H1 (cell line): ENCODE results near the gene TOMM40L. TPM values are rescaled to one million over a fixed set of nuclear protein-coding genes. Genes with fewer than 3 reads are reported as not detected.
A peak's percentile ranks its signal among the peaks of the same experiment; 100 is the strongest.

Experiments
- CTCF ChIA-PET: fragments of 300-600 bp; sonication (Branson Sonifier 250); formaldehyde crosslinking; loops from one replicate; lab custom pipeline; 2021; ENCODE audit not compliant: partially characterized antibody; lab: Charles Lee
- POLR2A ChIA-PET: fragments of 300-600 bp; sonication (Branson Sonifier 250); formaldehyde crosslinking; loops from one replicate; lab custom pipeline; 2021; ENCODE audit warnings: inconsistent platforms; ENCODE audit not compliant: partially characterized antibody; lab: Charles Lee
- DNase-seq, 2 experiments: peaks; one replicate each; pipeline versions ENCODE4 v3.0.0 to v3.0.0-alpha.2; 2010 to 2022; ENCODE audit warnings: low spot score in 2 of 2, low read depth in 1 of 2, mixed read lengths in 1 of 2
- FAIRE-seq: peaks from 2 replicates; lab custom pipeline; 2011; peaks lifted over from hg19 to GRCh38; lab: Jason Lieb, UNC
- H2AFZ ChIP-seq: 2 replicates; pipeline ENCODE4 v1.8.1; 2012; ENCODE audit warnings: low read length, inconsistent platforms
- H2AK5ac ChIP-seq: 2 replicates; pipeline ENCODE4 v1.6.1; 2013; ENCODE audit warnings: low read depth, low read length
- H2BK120ac ChIP-seq: replicated peaks from 2 replicates; pipeline ENCODE3; 2013; ENCODE audit warnings: low read depth, low read length, inconsistent platforms
- H2BK12ac ChIP-seq: 2 replicates; pipeline ENCODE4 v1.6.1; 2013; ENCODE audit warnings: low read depth, low read length
- H2BK15ac ChIP-seq: 2 replicates; pipeline ENCODE4 v1.6.1; 2013; ENCODE audit warnings: low read length
- H2BK20ac ChIP-seq: 2 replicates; pipeline ENCODE4 v1.6.1; 2013; ENCODE audit warnings: low read length
- H2BK5ac ChIP-seq: 2 replicates; pipeline ENCODE4 v1.6.1; 2013; ENCODE audit warnings: low read depth, low read length
- H3K14ac ChIP-seq: 2 replicates; pipeline ENCODE4 v1.6.1; 2013; ENCODE audit warnings: inconsistent platforms; ENCODE audit not compliant: insufficient read length
- H3K18ac ChIP-seq: 2 replicates; pipeline ENCODE4 v1.6.1; 2013; ENCODE audit warnings: low read length; ENCODE audit errors: extremely low read depth
- H3K23ac ChIP-seq: 2 replicates; pipeline ENCODE4 v1.6.1; 2013; ENCODE audit warnings: inconsistent platforms; ENCODE audit not compliant: insufficient read length
- H3K23me2 ChIP-seq: 2 replicates; pipeline ENCODE4 v1.6.1; 2013; ENCODE audit warnings: low read depth, low read length
- H3K27ac ChIP-seq: 2 replicates; pipeline ENCODE4 v1.6.1; 2011; ENCODE audit warnings: low read depth, low read length, inconsistent platforms
- H3K27me3 ChIP-seq, 4 experiments: replicated peaks in 1 of 4; 1 replicate in 1 of 4; 2 replicates in 3 of 4; pipeline versions ENCODE4 v1.6.1 to v1.8.1; 2011 to 2013; ENCODE audit warnings: low read length in 3 of 4, mild to moderate bottlenecking in 3 of 4, inconsistent platforms in 2 of 4, mixed read lengths in 2 of 4, moderate library complexity in 1 of 4; ENCODE audit not compliant: control insufficient read depth in 3 of 4, insufficient read depth in 3 of 4; ENCODE audit errors: extremely low read depth in 1 of 4
- H3K36me3 ChIP-seq, 4 experiments: 2 replicates each; pipeline versions ENCODE4 v1.6.1 to v1.8.1; 2011 to 2013; ENCODE audit warnings: mild to moderate bottlenecking in 4 of 4, low read length in 3 of 4, moderate library complexity in 2 of 4, control low read depth in 1 of 4, inconsistent platforms in 1 of 4; ENCODE audit not compliant: insufficient read depth in 4 of 4, control insufficient read depth in 2 of 4
- H3K4ac ChIP-seq: replicated peaks from 2 replicates; pipeline ENCODE3; 2013; ENCODE audit warnings: low read length, low read depth, mixed read lengths, inconsistent platforms; ENCODE audit not compliant: insufficient read length
- H3K4me1 ChIP-seq, 4 experiments: replicated peaks in 1 of 4; 1 replicate in 1 of 4; 2 replicates in 3 of 4; pipeline versions ENCODE4 v1.6.1 to v1.8.1; 2011 to 2013; ENCODE audit warnings: low read length in 3 of 4, inconsistent platforms in 2 of 4, mixed read lengths in 1 of 4; ENCODE audit not compliant: insufficient read depth in 4 of 4, control insufficient read depth in 3 of 4
- H3K4me2 ChIP-seq, 2 experiments: 2 replicates each; pipeline versions ENCODE4 v1.6.1 to v1.8.1; 2011 to 2013; ENCODE audit warnings: low read depth in 2 of 2, low read length in 2 of 2, control low read depth in 1 of 2, inconsistent platforms in 1 of 2, mild to moderate bottlenecking in 1 of 2; ENCODE audit not compliant: insufficient read depth in 1 of 2
- H3K4me3 ChIP-seq, 4 experiments: fragments of 200-600, 300-600 bp in 1 of 4; sonication (generic), shearing (Covaris generic), sonication (Bioruptor Twin) in 1 of 4; 2 replicates each; pipeline versions ENCODE4 v1.5.1 to v1.8.1; 2011 to 2016; ENCODE audit warnings: low read length in 4 of 4, low read depth in 3 of 4, control low read depth in 2 of 4, inconsistent platforms in 2 of 4, mild to moderate bottlenecking in 2 of 4, mixed read lengths in 1 of 4, moderate library complexity in 1 of 4; ENCODE audit not compliant: insufficient read depth in 2 of 4; ENCODE audit errors: extremely low read depth in 1 of 4
- H3K56ac ChIP-seq: replicated peaks from 2 replicates; pipeline ENCODE3; 2013; ENCODE audit warnings: low read depth, mild to moderate bottlenecking, mixed read lengths, low read length, inconsistent platforms; ENCODE audit not compliant: insufficient read length
- H3K79me1 ChIP-seq: 2 replicates; pipeline ENCODE4 v1.6.1; 2013; ENCODE audit warnings: low read depth, low read length, control low read depth
- H3K79me2 ChIP-seq, 2 experiments: 2 replicates each; pipeline versions ENCODE4 v1.6.1 to v1.8.1; 2012 to 2013; ENCODE audit warnings: low read length in 2 of 2, mild to moderate bottlenecking in 2 of 2, inconsistent platforms in 1 of 2; ENCODE audit not compliant: insufficient read depth in 2 of 2, control insufficient read depth in 1 of 2
- H3K9ac ChIP-seq, 4 experiments: replicated peaks in 1 of 4; 1 replicate in 1 of 4; 2 replicates in 3 of 4; pipeline versions ENCODE4 v1.6.1 to v1.8.1; 2011 to 2013; ENCODE audit warnings: low read depth in 3 of 4, low read length in 3 of 4, control low read depth in 2 of 4, mild to moderate bottlenecking in 2 of 4, moderate library complexity in 2 of 4, inconsistent platforms in 1 of 4; ENCODE audit errors: extremely low read depth in 1 of 4
- H3K9me3 ChIP-seq, 2 experiments: 2 replicates each; pipeline versions ENCODE4 v1.6.1 to v1.8.1; 2012 to 2013; ENCODE audit warnings: mild to moderate bottlenecking in 2 of 2, moderate library complexity in 2 of 2, control low read depth in 1 of 2, inconsistent platforms in 1 of 2, low read depth in 1 of 2, low read length in 1 of 2, mixed read lengths in 1 of 2; ENCODE audit not compliant: insufficient read depth in 2 of 2
- H4K20me1 ChIP-seq, 2 experiments: replicated peaks in 1 of 2; 2 replicates each; pipeline versions ENCODE3 to v1.8.1; 2011 to 2013; ENCODE audit warnings: inconsistent platforms in 2 of 2, low read length in 2 of 2, mild to moderate bottlenecking in 1 of 2; ENCODE audit not compliant: insufficient read depth in 2 of 2, control insufficient read depth in 1 of 2
- H4K5ac ChIP-seq: 2 replicates; pipeline ENCODE4 v1.6.1; 2013; ENCODE audit warnings: low read length, low read depth, mixed read lengths, inconsistent platforms; ENCODE audit not compliant: insufficient read length
- H4K8ac ChIP-seq: 2 replicates; pipeline ENCODE4 v1.8.0; 2013; ENCODE audit warnings: mild to moderate bottlenecking, moderate library complexity, low read length, inconsistent platforms; ENCODE audit not compliant: insufficient read depth; ENCODE audit errors: extremely low read depth
- H4K91ac ChIP-seq: replicated peaks from 2 replicates; pipeline ENCODE3; 2013; ENCODE audit warnings: low read length, mixed read lengths, inconsistent platforms; ENCODE audit not compliant: insufficient read length
- CHD1 ChIP-seq: IDR thresholded peaks from 2 replicates; pipeline ENCODE4 v1.6.1; 2012; ENCODE audit warnings: low read depth, low read length, improper control_type of control experiment
- EZH2 ChIP-seq: fragments of 200-600 bp; sonication (generic); IDR thresholded peaks from 2 replicates; pipeline ENCODE4 v1.7.1; 2012; ENCODE audit warnings: low read depth, mild to moderate bottlenecking, moderate library complexity, low read length, inconsistent platforms; ENCODE audit not compliant: severe bottlenecking
- RFX5 ChIP-seq: IDR thresholded peaks from 2 replicates; pipeline ENCODE4 v1.6.1; 2011; ENCODE audit warnings: low read depth, low read length, improper control_type of control experiment, borderline replicate concordance
- TAF7 ChIP-seq: optimal IDR thresholded peaks from 2 replicates; pipeline ENCODE3; 2011; ENCODE audit warnings: low read depth, mild to moderate bottlenecking, inconsistent platforms, low read length, moderate library complexity, borderline replicate concordance
- WGBS, 2 experiments: shearing (Covaris generic) in 1 of 2; methylation state at CpG; one replicate each; pipeline versions ENCODE4 v1.1.6 to v1.1.7; 2013 to 2015; ENCODE audit warnings: low lambda C conversion rate in 2 of 2, mixed read lengths in 2 of 2, inconsistent platforms in 1 of 2, low coverage in 1 of 2, missing lambda C conversion rate in 1 of 2; ENCODE audit not compliant: insufficient replicate concordance in 2 of 2, insufficient coverage in 1 of 2, insufficient read length in 1 of 2; ENCODE audit errors: extremely low coverage in 1 of 2, missing lambda C conversion rate in 1 of 2; 5-methylcytosine and 5-hydroxymethylcytosine counted together
- polyA plus RNA-seq, 7 experiments: library from polyadenylated mRNA; depleted of rRNA in 3 of 7; stranded (reverse) in 5 of 7; unstranded in 2 of 7; fragments of >200 nt in 5 of 7; fragments of 200-250 nt in 2 of 7; gene quantifications; 1 replicate in 5 of 7; 2 replicates in 1 of 7; 4 replicates in 1 of 7; pipeline versions ENCODE4 v1.2.1 to v1.2.3, GENCODE V29; 2011 to 2013; ENCODE audit warnings: missing spikeins in 2 of 7, mixed read lengths in 2 of 7
- total RNA-seq: library from RNA; stranded (reverse); fragmentation: NEBNext Ultra II Directional; extraction: Animal tissue kit (Norgen Biotek cat#: 25700); gene quantifications from 2 replicates; pipeline ENCODE4 v1.2.1, GENCODE V29; 2021

TOMM40L gene
- total and polyA plus RNA-seq, 2 of the 8 experiments (the other 6 are each of a cell fraction or from before 2014, with no cell fraction given) = 11.4 to 15.0 TPM

GRCh38 chr1:161259345-161259702 is 33.5 kb downstream of the TOMM40L start:
- H3K4me1 ChIP-seq = peaks cover 0 to 8% (median 3%) of the 10 kb centered on the region in 4 experiments; a peak in 3 of 7 replicates
- no peak for FAIRE-seq
- 46% methylated on average over 6 of the region's 6 CpGs; no CpG with 5 or more reads in 1 of the 2 experiments for WGBS, 2 experiments
- H3K79me1 ChIP-seq = no peaks in the 10 kb centered on the region
- H4K91ac ChIP-seq = no peak overlapping the region
- peak overlapping the region; percentile 79 to 94 for H3K4me2 ChIP-seq
- H2AFZ ChIP-seq = no peak overlapping the region
- no peak overlapping the region for H2AK5ac ChIP-seq
- peaks cover 7 to 25% (median 22%) of the 10 kb centered on the region in 4 experiments for H3K27me3 ChIP-seq
- H2BK20ac ChIP-seq = no peak overlapping the region
- no peak overlapping the region for H4K8ac ChIP-seq
- no peak overlapping the region for H2BK120ac ChIP-seq
- no peaks in the 10 kb centered on the region for H4K20me1 ChIP-seq
- H3K79me2 ChIP-seq = no peaks in the 10 kb centered on the region
- H2BK15ac ChIP-seq = no peak overlapping the region
- no peak overlapping the region for H3K23ac ChIP-seq
- TF ChIP-seq CHD1 = no peak
- no peak for TF ChIP-seq RFX5
- TF ChIP-seq EZH2 = peak; percentile 59
- TF ChIP-seq TAF7 = no peak
- H4K5ac ChIP-seq = no peak overlapping the region
- CTCF ChIA-PET = interaction anchor here (1.0 to 5.8 kb wide), 11 partner anchors 10 to 61 kb away, joined by 3 to 67 read pairs (median 10); partner anchors contain the start of genes ADAMTS4, NDUFS2 and TOMM40L
- no peak overlapping the region for H3K56ac ChIP-seq
- H2BK5ac ChIP-seq = no peak overlapping the region
- DNase-seq = no peak
- peaks cover 11 to 12% of the 10 kb centered on the region in 2 experiments for H3K9me3 ChIP-seq
- peak overlapping the region; percentile 51 to 68 (median 64); a peak in 6 of 8 replicates for H3K4me3 ChIP-seq
- H3K36me3 ChIP-seq = peaks cover 0 to 3% (median 0%) of the 10 kb centered on the region in 4 experiments; a peak in 1 of 8 replicates
- POLR2A ChIA-PET = interaction anchor here (0.7 to 3.6 kb wide), 10 partner anchors 7 to 55 kb away, joined by 3 to 23 read pairs (median 3); partner anchors contain the start of gene SDHC
- H3K23me2 ChIP-seq = peaks cover 9% of the 10 kb centered on the region
- H3K9ac ChIP-seq = no peak overlapping the region; a peak in 1 of 7 replicates
- H3K14ac ChIP-seq = no peak overlapping the region
- H3K18ac ChIP-seq = no peak overlapping the region
- H3K27ac ChIP-seq = no peak overlapping the region
- no peak overlapping the region for H3K4ac ChIP-seq
- H2BK12ac ChIP-seq = no peak overlapping the region
